H1 (cell line): ENCODE data around the gene EFCAB8. TPM values are rescaled to one million over a fixed set of nuclear protein-coding genes. Genes with fewer than 3 reads are reported as not detected.

Source experiments
- BACH1 ChIP-seq: IDR thresholded peaks from 2 replicates; pipeline ENCODE4 v1.6.1; 2012; ENCODE audit warnings: low read length, improper control_type of control experiment
- EGR1 ChIP-seq: IDR thresholded peaks from 2 replicates; pipeline ENCODE4 v1.6.1; 2011; ENCODE audit warnings: low read depth, low read length, borderline replicate concordance
- FOSL1 ChIP-seq: IDR thresholded peaks from 2 replicates; pipeline ENCODE4 v1.6.1; 2011; ENCODE audit warnings: mild to moderate bottlenecking, low read depth, low read length, moderate library complexity; ENCODE audit not compliant: insufficient read depth
- KDM1A ChIP-seq: fragments of 200-600, 300-600 bp; sonication (generic); IDR thresholded peaks from 2 replicates; pipeline ENCODE4 v1.7.1; 2016; ENCODE audit warnings: mild to moderate bottlenecking, low read length, borderline replicate concordance
- TAF7 ChIP-seq: optimal IDR thresholded peaks from 2 replicates; pipeline ENCODE3; 2011; ENCODE audit warnings: low read depth, mild to moderate bottlenecking, inconsistent platforms, low read length, moderate library complexity, borderline replicate concordance
- TBP ChIP-seq: IDR thresholded peaks from 2 replicates; pipeline ENCODE4 v1.6.1; 2011; ENCODE audit warnings: low read depth, low read length, improper control_type of control experiment
- USF2 ChIP-seq: IDR thresholded peaks from 2 replicates; pipeline ENCODE4 v1.6.1; 2011; ENCODE audit warnings: low read length, improper control_type of control experiment
- YY1 ChIP-seq: IDR thresholded peaks from 2 replicates; pipeline ENCODE4 v1.6.1; 2011; ENCODE audit warnings: low read depth, mild to moderate bottlenecking, low read length
- polyA plus RNA-seq, 7 experiments: library from polyadenylated mRNA; depleted of rRNA in 3 of 7; stranded (reverse) in 5 of 7; unstranded in 2 of 7; fragments of >200 nt in 5 of 7; fragments of 200-250 nt in 2 of 7; gene quantifications; 1 replicate in 5 of 7; 2 replicates in 1 of 7; 4 replicates in 1 of 7; pipeline versions ENCODE4 v1.2.1 to v1.2.3, GENCODE V29; 2011 to 2013; ENCODE audit warnings: missing spikeins in 2 of 7, mixed read lengths in 2 of 7
- total RNA-seq: library from RNA; stranded (reverse); fragmentation: NEBNext Ultra II Directional; extraction: Animal tissue kit (Norgen Biotek cat#: 25700); gene quantifications from 2 replicates; pipeline ENCODE4 v1.2.1, GENCODE V29; 2021

Gene EFCAB8
- total and polyA plus RNA-seq, 2 of the 8 experiments (the other 6 are each of a cell fraction or from before 2014, with no cell fraction given): 0.06 to 0.20 TPM

DNA sequence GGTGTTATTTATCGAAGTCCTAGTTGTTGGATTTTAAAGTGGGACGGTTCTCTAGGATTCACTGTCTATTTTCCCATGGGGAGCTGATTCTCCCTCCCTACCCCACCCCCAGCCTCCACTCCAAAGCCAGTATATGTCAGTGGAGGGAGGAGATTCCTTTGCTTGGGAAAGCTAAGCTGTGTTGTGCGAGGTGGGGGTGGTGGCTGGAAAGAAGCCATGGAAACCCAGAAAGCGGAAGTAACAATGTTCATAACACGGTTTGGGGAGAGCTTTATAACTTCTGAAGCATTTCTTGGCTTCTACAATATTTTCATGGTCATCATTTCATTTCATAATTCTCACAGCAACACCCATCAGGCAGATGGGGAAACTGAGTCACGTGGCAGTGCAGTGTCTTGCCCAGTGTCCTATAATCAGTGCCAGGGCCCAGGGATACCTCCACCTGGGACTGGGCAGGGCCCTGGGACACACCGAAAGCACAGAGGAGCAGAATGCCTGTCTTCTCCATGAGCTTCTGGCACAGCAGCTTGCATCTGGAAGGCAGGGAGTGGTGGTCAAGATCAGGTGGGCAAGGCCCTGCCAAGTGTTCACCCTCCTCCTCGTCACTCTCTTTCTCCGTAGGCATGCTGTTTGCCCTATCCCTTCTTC is 141.0 kb downstream of the EFCAB8 start (continued):
- TF ChIP-seq TAF7: no peak
- no peak for TF ChIP-seq FOSL1
- TF ChIP-seq TBP: no peak
- TF ChIP-seq YY1: no peak
- TF ChIP-seq BACH1: no peak
- no peak for TF ChIP-seq EGR1
- no peak for TF ChIP-seq USF2
- TF ChIP-seq KDM1A: no peak
